OCI-LY7 (cell line): Measurements from ENCODE around the gene EXTL1.

Experiments
- EZH2phosphoT487 ChIP-seq: fragments of 200-600 bp; sonication (generic); IDR thresholded peaks from 2 replicates; pipeline ENCODE4 v1.6.1; 2018; ENCODE audit warnings: low read depth, borderline replicate concordance, mild to moderate bottlenecking, mixed run types, antibody characterized with exemption, low read length, moderate library complexity, mixed read lengths
- TF ChIP-seq, protein P1 (sequence below): fragments of 200-600 bp; sonication (generic); conservative IDR thresholded peaks from 2 replicates; pipeline ENCODE4 v1.5.1; 2014; ENCODE audit warnings: mild to moderate bottlenecking, antibody characterized with exemption, low read length, moderate library complexity, mixed read lengths

DNA sequence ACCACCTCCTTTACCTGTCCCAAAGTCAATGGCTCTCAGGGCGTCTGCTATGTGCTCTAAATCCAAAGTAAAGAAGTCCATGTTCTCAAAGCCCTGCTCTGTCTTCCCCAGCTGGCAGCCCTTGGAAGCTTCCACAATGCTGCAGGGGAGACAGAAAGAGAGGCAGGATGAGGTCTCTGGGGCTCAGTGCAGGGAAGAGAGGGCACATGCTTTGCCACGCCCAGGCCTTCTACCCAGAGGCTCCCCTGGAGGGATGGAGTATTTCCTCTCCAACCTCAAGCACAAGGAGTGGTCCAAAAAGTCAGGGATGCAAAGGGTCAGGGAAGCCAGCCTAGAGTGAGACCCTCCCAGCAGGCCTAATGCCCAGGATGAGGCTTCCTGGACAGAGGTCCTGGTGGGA is 35.6 kb downstream of the EXTL1 start:
- TF ChIP-seq, protein P1, sequence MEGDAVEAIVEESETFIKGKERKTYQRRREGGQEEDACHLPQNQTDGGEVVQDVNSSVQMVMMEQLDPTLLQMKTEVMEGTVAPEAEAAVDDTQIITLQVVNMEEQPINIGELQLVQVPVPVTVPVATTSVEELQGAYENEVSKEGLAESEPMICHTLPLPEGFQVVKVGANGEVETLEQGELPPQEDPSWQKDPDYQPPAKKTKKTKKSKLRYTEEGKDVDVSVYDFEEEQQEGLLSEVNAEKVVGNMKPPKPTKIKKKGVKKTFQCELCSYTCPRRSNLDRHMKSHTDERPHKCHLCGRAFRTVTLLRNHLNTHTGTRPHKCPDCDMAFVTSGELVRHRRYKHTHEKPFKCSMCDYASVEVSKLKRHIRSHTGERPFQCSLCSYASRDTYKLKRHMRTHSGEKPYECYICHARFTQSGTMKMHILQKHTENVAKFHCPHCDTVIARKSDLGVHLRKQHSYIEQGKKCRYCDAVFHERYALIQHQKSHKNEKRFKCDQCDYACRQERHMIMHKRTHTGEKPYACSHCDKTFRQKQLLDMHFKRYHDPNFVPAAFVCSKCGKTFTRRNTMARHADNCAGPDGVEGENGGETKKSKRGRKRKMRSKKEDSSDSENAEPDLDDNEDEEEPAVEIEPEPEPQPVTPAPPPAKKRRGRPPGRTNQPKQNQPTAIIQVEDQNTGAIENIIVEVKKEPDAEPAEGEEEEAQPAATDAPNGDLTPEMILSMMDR: no peak
- no peak for TF ChIP-seq EZH2phosphoT487
